Gastroesophageal sphincter (tissue), 4 donors: ENCODE measurements around the gene PLXNA2. TPM values are rescaled to one million over a fixed set of nuclear protein-coding genes. Genes with fewer than 3 reads are reported as not detected.

Source experiments
- ATAC-seq: fragments of 150-250 bp; one replicate; pipeline ENCODE4 v1.9.1; 2016; ENCODE audit warnings: mild to moderate bottlenecking, moderate library complexity
- H3K27ac ChIP-seq, 4 donors: fragments of 200-600 bp; sonication (generic) in 3 of 4; 1 replicate in 3 of 4; 2 replicates in 1 of 4; pipeline ENCODE4 v1.5.1; 2016 to 2019
- H3K27me3 ChIP-seq: fragments of 200-600 bp; sonication (generic); one replicate; pipeline ENCODE4 v1.5.1; 2019
- H3K36me3 ChIP-seq, 2 donors: fragments of 200-600 bp; sonication (generic); one replicate each; pipeline ENCODE4 v1.5.1; 2019; ENCODE audit warnings: control low read depth in 1 of 2
- H3K4me1 ChIP-seq, 3 donors: fragments of 200-600 bp; sonication (generic); 1 replicate in 2 of 3; 2 replicates in 1 of 3; pipeline ENCODE4 v1.5.1; 2016 to 2019; ENCODE audit warnings: control low read depth in 2 of 3
- H3K4me3 ChIP-seq, 2 donors: fragments of 200-600 bp; sonication (generic); one replicate each; pipeline ENCODE4 v1.5.1; 2019; ENCODE audit warnings: mild to moderate bottlenecking in 1 of 2, moderate library complexity in 1 of 2
- H3K9me3 ChIP-seq, 3 donors: fragments of 200-600 bp; sonication (generic); one replicate each; pipeline ENCODE4 v1.5.1; 2017 to 2019; ENCODE audit warnings: control low read depth in 2 of 3
- CTCF ChIP-seq, 4 experiments: fragments of 200-600 bp in 2 of 4; fragments of 450-650 bp in 2 of 4; sonication (generic) in 1 of 4; IDR thresholded peaks; one replicate each; pipeline ENCODE4 v1.5.1; 2017 to 2019; ENCODE audit warnings: antibody characterized with exemption in 4 of 4, mild to moderate bottlenecking in 2 of 4, moderate library complexity in 2 of 4
- EP300 ChIP-seq: sonication (generic); formaldehyde crosslinking; IDR thresholded peaks from one replicate; pipeline ENCODE4 v1.6.1; 2017; ENCODE audit warnings: antibody characterized with exemption, mild to moderate bottlenecking
- POLR2A ChIP-seq, 2 donors: fragments of 450-650 bp; IDR thresholded peaks; one replicate each; pipeline ENCODE4 v1.6.1; 2017; ENCODE audit warnings: antibody characterized with exemption in 2 of 2, mild to moderate bottlenecking in 2 of 2, moderate library complexity in 1 of 2
- POLR2AphosphoS5 ChIP-seq: sonication (generic); formaldehyde crosslinking; IDR thresholded peaks from one replicate; pipeline ENCODE4 v1.6.1; 2017; ENCODE audit warnings: antibody characterized with exemption
- WGBS, 2 donors: methylation state at CpG; one replicate each; pipeline ENCODE4 v1.1.5; 2018; ENCODE audit warnings: low coverage in 1 of 2; 5-methylcytosine and 5-hydroxymethylcytosine counted together
- total RNA-seq, 4 donors: library from RNA; depleted of rRNA; stranded (reverse); fragments of >200 nt; gene quantifications; one replicate each; pipeline ENCODE4 v1.1.0, GENCODE V29; 2016

Gene PLXNA2
- total RNA-seq, 4 donors from 2014 or later, result 12.5 to 38.3 (median 32.0) TPM

DNA sequence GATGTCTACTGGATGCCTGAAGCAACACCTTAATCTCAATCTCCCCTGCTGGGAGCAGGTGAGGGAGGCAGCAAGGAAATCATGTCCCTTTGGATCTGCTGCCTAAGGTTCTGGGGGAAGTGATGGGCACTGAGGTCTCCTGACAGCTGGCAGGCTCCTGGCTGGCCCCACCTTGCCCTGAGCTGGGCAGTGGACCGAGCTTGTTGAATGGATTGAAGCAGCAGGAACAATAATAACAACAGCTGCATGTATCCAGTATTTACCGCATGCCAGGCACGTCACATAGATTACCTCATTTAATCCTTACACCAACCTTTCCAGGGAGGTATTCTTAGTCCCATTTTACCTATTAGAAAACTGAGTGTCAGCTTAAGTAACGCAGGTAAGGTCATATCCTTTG lies 133.9 kb downstream of the PLXNA2 start:
- no peak for ATAC-seq
- Histone ChIP-seq H3K9me3 (no peaks in the 10 kb centered on the region), H3K27ac (no peak overlapping the region), H3K27me3 (no peaks in the 10 kb centered on the region), H3K4me3 (no peak overlapping the region), H3K4me1 (peaks cover 0 to 32% (median 0%) of the 10 kb centered on the region in 3 donors), H3K36me3 (peaks cover 0 to 5% of the 10 kb centered on the region in 2 donors)
- TF ChIP-seq EP300, result no peak
- no peak for TF ChIP-seq POLR2AphosphoS5
- TF ChIP-seq CTCF (IDR thresholded peaks at IDR 0.05), result no peak
- no peak for TF ChIP-seq POLR2A (IDR thresholded peaks at IDR 0.05)
- 87 to 100% methylated on average over 3 of the region's 4 CpGs for WGBS, 2 donors

DNA sequence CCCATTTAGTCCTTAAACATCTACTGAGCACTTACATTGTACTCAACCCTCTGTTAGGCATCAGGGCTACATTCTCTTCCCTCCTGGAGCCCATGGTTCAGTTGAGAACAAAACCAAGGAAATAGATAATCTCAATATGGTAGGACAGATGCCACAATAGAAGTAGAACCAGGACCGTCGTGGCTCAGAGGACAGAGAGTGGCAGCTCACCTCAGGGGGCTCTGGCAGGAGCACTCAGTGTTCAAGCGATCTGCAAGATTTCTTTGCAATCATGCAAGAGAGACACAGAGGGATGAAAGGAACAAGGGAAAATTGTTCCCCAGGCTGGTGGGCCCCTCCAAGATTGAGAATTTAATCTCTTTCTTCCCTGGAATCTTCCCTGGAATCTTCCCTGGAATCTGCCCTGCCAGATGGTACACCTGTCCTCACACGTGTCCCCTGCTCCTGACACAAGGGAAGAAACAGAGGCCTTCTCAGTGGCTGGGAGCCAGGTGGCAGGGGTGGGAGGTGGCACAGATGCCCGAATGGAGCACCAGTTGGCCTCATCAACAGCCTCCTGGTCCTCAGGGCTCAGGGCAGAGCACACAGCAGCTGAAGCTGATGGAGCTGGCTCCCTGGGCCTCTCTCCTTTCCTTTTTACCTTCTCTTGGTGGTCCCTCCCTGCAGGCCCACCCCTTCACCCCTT lies 135.4 kb downstream of the PLXNA2 start:
- peaks cover 0 to 9% of the 10 kb centered on the region in 2 donors for H3K36me3 ChIP-seq
- H3K27ac ChIP-seq, result peak overlapping the region in 2 of 4 donors; percentile 47 to 53
- TF ChIP-seq EP300, result no peak
- TF ChIP-seq POLR2AphosphoS5, result no peak
- no peak for TF ChIP-seq CTCF (IDR thresholded peaks at IDR 0.05)
- no peak for TF ChIP-seq POLR2A (IDR thresholded peaks at IDR 0.05)
- no peaks in the 10 kb centered on the region for H3K9me3 ChIP-seq
- no peak for ATAC-seq
- H3K4me3 ChIP-seq, result no peak overlapping the region
- peaks cover 0 to 33% (median 0%) of the 10 kb centered on the region in 3 donors for H3K4me1 ChIP-seq
- 94 to 100% methylated on average over 3 of the region's 5 CpGs for WGBS, 2 donors
- H3K27me3 ChIP-seq, result no peaks in the 10 kb centered on the region

- Histone ChIP-seq H3K36me3 (peaks cover 0 to 9% of the 10 kb centered on the region in 2 donors), H3K4me3 (no peak overlapping the region), H3K27me3 (no peaks in the 10 kb centered on the region), H3K27ac (peak overlapping the region in 3 of 4 donors; percentile 11 to 53 (median 47)), H3K9me3 (no peaks in the 10 kb centered on the region), H3K4me1 (peaks cover 0 to 33% (median 0%) of the 10 kb centered on the region in 3 donors)
- no peak for TF ChIP-seq POLR2A (IDR thresholded peaks at IDR 0.05)
- TF ChIP-seq POLR2AphosphoS5, result no peak
- TF ChIP-seq EP300, result no peak
- no peak for TF ChIP-seq CTCF (IDR thresholded peaks at IDR 0.05)
- peak; percentile 47 for ATAC-seq
- 92 to 100% methylated on average over 1 to 2 of the region's 2 CpGs for WGBS, 2 donors
These were observed 136.0 kb downstream of the PLXNA2 start for GRCh38 chr1:208108213-208108608.

- WGBS, 2 donors, result 58 to 68% methylated on average over 6 to 7 of the region's 13 CpGs
- Histone ChIP-seq H3K9me3 (no peaks in the 10 kb centered on the region), H3K4me3 (no peak overlapping the region), H3K27ac (peak overlapping the region in 3 of 4 donors; percentile 11 to 53 (median 47)), H3K36me3 (peaks cover 0 to 9% of the 10 kb centered on the region in 2 donors), H3K4me1 (peaks cover 0 to 34% (median 0%) of the 10 kb centered on the region in 3 donors), H3K27me3 (no peaks in the 10 kb centered on the region)
- ATAC-seq, result peak; percentile 61
- TF ChIP-seq POLR2A (IDR thresholded peaks at IDR 0.05) (no peak), EP300 (no peak), POLR2AphosphoS5 (no peak), CTCF (IDR thresholded peaks at IDR 0.05) (no peak)
These were observed 136.6 kb downstream of the PLXNA2 start for GRCh38 chr1:208107425-208108212.
